ENCODE measurements around the gene SUGCT.

Gene SUGCT

GRCh38 chr7:40845943-40846342 lies 711.1 kb downstream of the SUGCT start:
- no peak for DNase-seq

DNA sequence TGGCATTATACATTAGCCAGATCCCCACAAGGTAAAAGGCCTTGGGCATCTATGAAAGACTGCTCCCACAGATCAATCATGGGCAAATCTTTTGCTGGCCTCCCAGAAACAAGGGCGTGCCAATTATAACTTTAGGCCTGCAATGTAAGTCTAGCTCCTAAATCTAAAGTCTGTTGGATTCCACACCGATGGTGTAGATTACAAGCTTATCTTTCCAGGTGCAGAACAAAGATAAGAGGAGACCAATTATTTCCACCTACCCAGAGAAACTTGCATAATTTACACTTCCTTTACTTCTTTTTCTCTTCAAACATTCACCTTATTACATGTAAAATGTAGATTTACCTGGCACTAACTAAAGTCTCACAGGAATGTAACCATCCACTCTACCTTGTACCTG lies 713.1 kb downstream of the SUGCT start:
- DNase-seq: no peak

DNA sequence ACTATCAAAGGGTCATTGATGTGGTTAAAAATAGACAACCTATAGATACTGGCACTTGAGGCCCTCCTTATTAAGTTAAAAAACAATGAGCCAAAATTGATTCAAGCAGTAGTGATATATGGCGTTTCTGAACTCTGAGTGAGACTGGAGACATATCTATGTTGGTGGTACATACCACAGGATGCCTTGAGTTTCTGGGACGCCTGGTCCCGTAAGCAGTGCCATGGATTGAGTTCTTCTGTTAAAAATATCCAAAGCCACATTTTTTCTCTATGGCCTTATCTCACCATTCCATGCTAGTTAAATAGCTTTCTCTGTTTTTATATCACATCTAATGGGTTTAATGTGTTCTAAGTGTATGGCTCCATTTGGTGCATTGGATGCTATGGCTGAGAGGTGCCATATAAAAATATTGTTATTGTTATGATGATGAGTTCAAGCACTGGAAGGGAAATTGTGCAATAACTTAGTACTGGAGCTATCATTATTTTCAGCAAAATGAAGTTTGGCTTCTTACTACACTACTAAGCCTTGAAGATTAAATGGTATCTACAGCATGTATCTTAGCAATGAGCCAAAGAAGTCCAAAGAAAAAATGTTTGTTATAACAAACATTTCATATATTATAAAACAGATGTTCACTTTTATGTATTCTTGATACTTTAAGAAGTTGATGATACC lies 713.9 kb downstream of the SUGCT start:
- no peak for DNase-seq

DNA sequence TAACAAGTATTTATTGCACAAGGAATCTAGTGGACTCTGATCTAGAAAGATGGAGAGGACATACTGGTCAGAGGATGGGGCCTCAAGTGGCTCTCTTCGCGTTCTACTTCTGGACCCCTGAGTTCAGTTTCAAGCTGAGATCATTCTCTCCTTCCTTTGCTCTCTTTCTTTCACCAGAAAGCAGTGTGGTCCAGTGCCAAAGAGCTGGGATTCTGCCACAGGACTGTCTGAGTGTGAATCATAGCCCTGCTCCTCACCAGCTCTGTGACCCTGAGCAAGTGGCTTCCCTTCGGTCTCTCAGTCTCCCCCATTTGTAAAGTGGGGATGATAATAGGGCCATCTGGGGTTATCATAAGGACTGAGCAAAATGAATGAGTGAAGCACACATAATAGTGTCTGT lies 715.2 kb downstream of the SUGCT start:
- DNase-seq: no peak

DNA sequence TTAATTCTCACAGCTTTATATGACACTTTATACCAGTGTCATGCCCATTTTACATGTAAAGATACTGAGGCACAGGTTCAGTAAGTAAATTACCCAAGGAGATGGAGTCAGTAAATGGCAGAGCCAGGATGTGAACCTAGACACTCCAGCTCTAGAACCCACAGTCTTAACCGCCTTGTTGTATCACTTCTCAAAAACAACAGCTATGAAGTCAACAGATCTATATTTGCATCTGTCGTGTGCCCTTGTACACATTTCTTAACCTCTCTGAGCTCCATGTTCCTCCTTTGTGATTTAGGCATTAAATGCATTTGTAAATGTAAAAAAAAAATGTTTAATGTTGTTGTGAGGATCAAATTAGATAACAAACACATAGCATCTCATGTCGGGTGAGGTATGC lies 716.2 kb downstream of the SUGCT start:
- DNase-seq: no peak

GRCh38 chr7:40859076-40859475 lies 724.3 kb downstream of the SUGCT start:
- DNase-seq: no peak

GRCh38 chr7:40859965-40860543 lies 725.2 kb downstream of the SUGCT start:
- no peak for DNase-seq

DNA sequence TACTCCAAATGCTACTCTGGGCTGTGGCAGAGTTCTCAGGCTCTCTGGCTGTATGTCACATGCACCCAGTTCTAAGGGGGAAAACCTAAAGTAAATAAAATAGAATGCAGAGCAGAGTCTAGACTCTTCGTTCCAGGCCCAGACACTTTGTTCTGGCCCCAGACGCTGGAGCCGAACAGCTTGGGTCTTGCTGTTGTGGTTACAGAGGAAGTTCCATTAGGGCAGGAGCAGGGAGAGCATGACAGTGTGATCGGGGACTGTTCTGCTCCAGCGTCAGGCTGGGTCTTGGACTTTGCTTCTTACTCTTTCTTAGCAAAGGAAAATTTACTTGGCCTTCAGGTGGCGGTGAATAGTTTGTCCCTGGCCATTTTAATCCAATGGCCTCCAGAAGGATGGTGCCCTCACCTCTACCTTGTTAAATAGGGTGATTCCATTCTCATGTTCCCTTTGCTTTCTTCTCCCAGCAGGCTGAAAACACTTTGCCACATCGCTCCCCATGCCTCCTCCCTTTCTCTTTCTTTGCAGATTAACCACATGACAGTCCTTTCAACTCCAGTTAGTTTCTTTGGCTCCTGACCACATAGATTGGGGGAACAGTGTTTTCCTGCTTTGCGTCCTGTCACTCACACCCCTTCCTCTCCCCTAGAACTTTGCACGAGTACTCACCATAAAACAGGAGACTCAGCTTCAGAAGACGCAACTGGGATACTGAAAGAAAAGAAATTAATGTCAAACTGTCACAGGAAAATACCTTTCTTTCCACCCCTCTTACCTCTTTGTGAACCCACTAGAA lies 730.8 kb downstream of the SUGCT start:
- DNase-seq: no peak

DNA sequence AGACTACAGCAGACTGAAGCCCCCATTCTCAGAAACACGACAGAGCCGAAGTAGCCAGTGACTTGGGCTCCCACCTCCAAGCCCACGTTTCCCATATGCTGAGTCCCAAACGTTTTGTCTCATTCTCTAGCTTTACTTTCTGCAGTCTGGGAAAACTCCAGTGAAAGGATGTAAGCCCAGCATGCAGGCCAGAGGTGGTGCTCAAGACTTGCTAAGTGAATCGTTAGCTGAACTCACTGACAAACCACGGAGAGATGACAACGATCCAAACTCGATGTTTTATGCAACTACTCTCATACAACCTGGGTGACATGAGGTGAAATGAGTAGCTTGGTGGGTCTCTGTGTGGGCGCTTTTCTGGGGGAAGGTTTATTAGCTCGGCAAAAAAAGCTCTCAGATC lies 731.8 kb downstream of the SUGCT start:
- DNase-seq: no peak

DNA sequence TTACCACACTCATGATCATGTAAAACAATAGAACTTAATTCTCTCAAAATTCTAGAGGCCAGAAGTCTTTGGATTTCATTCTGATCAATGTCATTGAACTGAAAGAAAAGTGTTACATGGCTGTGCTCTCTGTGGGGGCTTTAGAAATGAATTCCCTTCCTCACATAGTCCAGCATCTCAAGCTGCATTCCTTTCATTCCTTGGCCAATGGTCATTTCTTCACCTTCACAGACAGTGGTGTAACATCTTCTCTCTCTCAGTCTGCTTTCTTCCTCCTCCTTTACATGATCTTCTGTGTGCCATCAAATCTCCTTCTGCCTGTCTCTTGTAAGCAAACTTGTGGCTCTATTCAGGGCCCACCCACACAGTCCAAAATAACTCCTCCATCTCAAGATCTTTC lies 735.3 kb downstream of the SUGCT start:
- no peak for DNase-seq

- no peak for DNase-seq
These were observed 738.4 kb downstream of the SUGCT start for GRCh38 chr7:40873248-40873647.

GRCh38 chr7:40874756-40875155 lies 740.0 kb downstream of the SUGCT start:
- DNase-seq: no peak

DNA sequence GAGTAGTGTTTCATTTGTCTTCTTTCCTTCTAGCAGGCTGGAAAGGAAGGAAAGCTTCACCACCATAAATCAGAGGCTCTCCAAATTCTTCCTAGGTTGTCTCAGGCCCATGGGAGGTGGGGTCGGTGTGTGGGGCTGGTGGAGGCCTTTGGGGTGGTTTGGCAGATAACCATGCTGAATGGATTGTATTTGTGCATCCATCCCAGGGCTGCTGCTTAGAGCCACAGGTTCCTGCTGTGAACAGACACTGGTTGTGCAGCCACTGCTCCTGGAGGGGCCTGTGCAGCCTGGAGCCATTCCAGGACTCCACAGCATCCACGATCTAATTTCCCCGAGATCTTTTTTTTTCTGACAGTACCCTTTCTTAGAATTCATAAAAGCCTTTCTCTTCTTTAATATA lies 741.8 kb downstream of the SUGCT start:
- DNase-seq: no peak

- no peak for DNase-seq
These were observed 745.2 kb downstream of the SUGCT start for GRCh38 chr7:40879941-40880543.

- DNase-seq: no peak
These were observed 745.8 kb downstream of the SUGCT start for GRCh38 chr7:40880581-40880980.

DNA sequence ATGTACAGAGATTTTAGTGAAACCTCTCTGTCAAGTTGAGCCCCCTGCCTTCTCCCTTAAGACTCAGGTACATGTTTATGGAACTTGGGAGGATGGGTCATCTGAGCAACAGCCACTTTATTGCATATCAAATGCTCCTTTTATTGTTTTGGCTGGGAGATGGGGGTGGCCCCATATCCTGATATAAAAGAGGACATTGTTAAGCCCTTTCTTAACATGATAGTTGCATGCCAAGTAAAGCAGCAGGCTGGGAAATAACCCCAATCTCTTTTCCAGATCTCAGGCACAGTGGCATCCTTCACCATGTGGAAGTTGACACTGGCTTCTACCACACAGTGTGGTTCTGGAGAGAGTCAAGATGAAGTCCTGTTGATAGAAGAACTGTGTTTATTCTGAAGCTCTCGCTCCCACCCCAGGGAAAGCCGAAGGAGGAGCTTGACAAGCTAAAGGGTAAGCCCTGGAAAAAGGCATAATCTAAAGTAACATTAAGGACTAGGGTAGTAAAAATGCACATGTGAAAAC lies 746.7 kb downstream of the SUGCT start:
- DNase-seq: no peak

GRCh38 chr7:40882071-40882658 lies 747.4 kb downstream of the SUGCT start:
- no peak for DNase-seq

- no peak for DNase-seq
These were observed 749.0 kb downstream of the SUGCT start for GRCh38 chr7:40883826-40884225.

- DNase-seq: no peak
These were observed 749.4 kb downstream of the SUGCT start for GRCh38 chr7:40884241-40884640.

DNA sequence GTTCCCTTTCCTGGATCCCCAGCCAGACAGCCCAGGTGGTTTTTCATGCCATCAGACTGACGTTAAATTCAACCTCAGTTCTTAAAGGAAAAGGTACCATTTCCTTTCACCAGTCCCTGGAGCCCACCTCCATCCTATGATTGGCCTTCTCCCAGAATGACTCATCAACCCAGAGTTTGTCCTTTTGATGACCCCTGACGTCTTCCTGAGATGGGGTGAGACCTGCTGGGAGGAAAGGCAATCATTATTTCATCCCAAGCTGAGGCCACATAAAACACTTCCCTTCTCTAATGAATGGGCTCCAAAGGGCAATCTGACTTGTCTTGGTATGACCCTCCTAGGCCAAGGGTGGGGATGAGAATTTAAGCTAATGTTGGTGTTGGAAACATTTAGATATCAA lies 750.7 kb downstream of the SUGCT start:
- no peak for DNase-seq

- no peak for DNase-seq
These were observed 752.3 kb downstream of the SUGCT start for GRCh38 chr7:40887099-40887498.

DNA sequence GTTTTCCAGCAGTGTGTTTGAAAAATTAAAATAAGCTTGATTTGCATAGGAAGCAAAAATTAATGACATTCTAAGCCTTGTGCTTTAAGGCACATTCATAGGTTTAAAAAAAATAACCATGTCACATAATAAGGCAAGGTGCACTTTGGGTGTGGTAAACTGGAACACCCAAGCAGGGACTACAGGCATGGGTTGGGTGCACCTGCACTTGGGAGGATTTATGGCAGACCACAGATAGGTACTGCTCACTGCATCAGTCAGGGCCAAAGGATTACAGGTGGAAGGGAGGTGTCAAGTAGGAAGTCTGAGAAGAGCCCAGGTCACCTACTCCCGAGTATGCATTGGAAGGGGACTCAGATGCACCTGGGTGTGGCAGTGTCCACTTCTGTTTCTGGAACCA lies 753.7 kb downstream of the SUGCT start:
- no peak for DNase-seq

- no peak for DNase-seq
These were observed 754.3 kb downstream of the SUGCT start for GRCh38 chr7:40889099-40889498.

All from CD4-positive, alpha-beta T cell treated with Interleukin-4 for 4 hours (primary cell).